ENCODE data around the gene PDF. TPM values are rescaled to one million over a fixed set of nuclear protein-coding genes. Genes with fewer than 3 reads are reported as not detected.

The PDF gene
- total and polyA plus RNA-seq, 2 of the 13 experiments (the other 11 are each of a cell fraction or from before 2014, with no cell fraction given) = 12.4 to 48.8 TPM

DNA sequence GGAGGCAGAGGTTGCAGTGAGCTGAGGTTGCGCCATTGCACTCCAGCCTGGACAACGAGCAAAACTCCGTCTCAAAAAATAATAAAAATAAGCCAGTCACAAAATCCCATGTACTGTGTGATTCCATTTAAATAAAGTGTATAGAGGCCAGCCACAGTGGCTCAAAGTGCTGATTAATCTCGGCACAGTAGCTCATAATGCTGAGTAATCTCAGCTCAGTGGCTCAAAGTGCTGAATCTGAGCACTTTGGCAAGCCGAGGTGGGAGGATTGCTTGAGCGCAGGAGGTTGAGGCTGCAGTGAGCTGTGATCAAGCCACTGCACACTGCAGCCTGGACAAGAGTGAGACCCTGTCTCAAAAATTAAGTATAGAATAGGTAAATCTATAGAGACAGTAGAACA lies 16.3 kb upstream of the PDF start:
- no peak for FAIRE-seq
- H3K27me3 ChIP-seq (ENCODE audit: control insufficient read depth in 1 of 2, insufficient read depth in 2 of 2, low read length in 2 of 2) = no peaks in the 10 kb centered on the region
- no peak overlapping the region for H3K27ac ChIP-seq (ENCODE audit: extremely low read length, insufficient read depth, low read length)
- H3K9ac ChIP-seq (ENCODE audit: insufficient read depth, low read depth, low read length) = no peak overlapping the region
- H3K36me3 ChIP-seq (replicated peaks in 1 of 2; ENCODE audit: control insufficient read depth in 1 of 2, insufficient read depth in 2 of 2, low read length in 2 of 2) = peaks cover 8 to 16% of the 10 kb centered on the region in 2 experiments; a peak in 4 of 5 replicates
- DNase-seq (ENCODE audit: low spot score) = no peak
- no TSS peak for BruUV-seq (replicated peaks)
- CTCF ChIA-PET (ENCODE audit: low intra/inter-chr PET ratio, low total read pairs) = no interaction called here
- 92% methylated on average over 6 of the region's 6 CpGs for WGBS (ENCODE audit: low lambda C conversion rate)
- H3K79me2 ChIP-seq (ENCODE audit: insufficient read depth, low read length) = peaks cover 7% of the 10 kb centered on the region
- H3K4me2 ChIP-seq (ENCODE audit: low read depth, low read length) = no peak overlapping the region
- no peak overlapping the region for H2AFZ ChIP-seq (ENCODE audit: low read length)
- in situ Hi-C loops (cut with HindIII; ENCODE audit: extremely low pct_ligation_motif_present, low pct_unique_long_range_greater_than_20kb) (no loop called here), intact Hi-C loops (cut with micrococcal nuclease; ENCODE audit: unreplicated experiment) (no loop called here)
- H4K20me1 ChIP-seq (ENCODE audit: insufficient read depth, low read length) = no peaks in the 10 kb centered on the region
- peaks cover 23% of the 10 kb centered on the region for H3K4me1 ChIP-seq (ENCODE audit: insufficient read depth, low read length)
- no peak overlapping the region for H3K4me3 ChIP-seq (replicated peaks in 1 of 3; ENCODE audit: insufficient read depth in 1 of 3, low read depth in 2 of 3, low read length in 3 of 3)
- no peaks in the 10 kb centered on the region for H3K9me3 ChIP-seq (ENCODE audit: low read length)
- TF ChIP-seq ZNF17 (CRISPR knock-in tag; IDR thresholded peaks at IDR 0.05) (no peak), TBX2 (CRISPR knock-in tag; IDR thresholded peaks at IDR 0.05; ENCODE audit: borderline replicate concordance) (peak; percentile 20; the same call in 1 of the 2 replicates), IRF1 (CRISPR knock-in tag; IDR thresholded peaks at IDR 0.05; ENCODE audit: low read depth) (no peak), MAFK (conservative IDR thresholded peaks at IDR 0.05 in 1 of 2, IDR thresholded peaks at IDR 0.05 in 1 of 2; ENCODE audit: low read length in 2 of 2) (peak in 1 of 2 experiments; percentile 28; a peak in 1 of 4 replicates), MAFF (IDR thresholded peaks at IDR 0.05; ENCODE audit: low read depth, low read length) (0 out of 2 replicates have a peak, but pooled peaks have one; percentile 23), POLR2G (IDR thresholded peaks at IDR 0.05; ENCODE audit: low read depth, low read length) (peak; percentile 32; the same call in 1 of the 2 replicates)
- no peak for ATAC-seq
- POLR2A ChIA-PET = interaction anchor here (1.2 to 1.4 kb wide), 2 partner anchors 9 to 32 kb away, joined by 3 to 4 read pairs; no protein-coding TSS in a partner anchor

DNA sequence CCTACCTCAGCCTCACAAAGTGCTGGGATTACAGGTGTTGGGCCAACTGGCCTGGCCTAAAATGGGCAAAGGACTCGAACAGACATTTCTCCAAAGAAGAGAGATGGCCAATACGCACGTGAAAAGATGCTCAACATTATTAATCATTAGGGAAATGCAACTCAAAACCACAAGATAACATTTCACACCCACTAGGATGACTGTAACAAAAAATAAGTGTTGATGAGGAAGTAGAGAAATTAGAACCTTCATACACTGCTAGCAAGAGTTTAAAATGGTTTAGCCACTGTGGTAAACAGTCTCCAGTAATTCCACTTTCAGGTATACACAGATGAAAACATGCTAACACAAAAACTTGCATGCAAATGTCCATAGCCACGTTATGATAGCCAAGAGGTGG lies 15.5 kb upstream of the PDF start:
- Histone ChIP-seq H4K20me1 (ENCODE audit: insufficient read depth, low read length) (no peaks in the 10 kb centered on the region), H3K27ac (ENCODE audit: extremely low read length, insufficient read depth, low read length) (no peak overlapping the region), H3K4me3 (replicated peaks in 1 of 3; ENCODE audit: insufficient read depth in 1 of 3, low read depth in 2 of 3, low read length in 3 of 3) (no peak overlapping the region), H3K79me2 (ENCODE audit: insufficient read depth, low read length) (peaks cover 15% of the 10 kb centered on the region), H3K4me1 (ENCODE audit: insufficient read depth, low read length) (peaks cover 23% of the 10 kb centered on the region), H3K27me3 (ENCODE audit: control insufficient read depth in 1 of 2, insufficient read depth in 2 of 2, low read length in 2 of 2) (no peaks in the 10 kb centered on the region), H3K36me3 (replicated peaks in 1 of 2; ENCODE audit: control insufficient read depth in 1 of 2, insufficient read depth in 2 of 2, low read length in 2 of 2) (peaks cover 11 to 24% of the 10 kb centered on the region in 2 experiments), H3K9me3 (ENCODE audit: low read length) (no peaks in the 10 kb centered on the region), H3K4me2 (ENCODE audit: low read depth, low read length) (no peak overlapping the region), H2AFZ (ENCODE audit: low read length) (no peak overlapping the region), H3K9ac (ENCODE audit: insufficient read depth, low read depth, low read length) (no peak overlapping the region)
- ATAC-seq = no peak
- DNase-seq (ENCODE audit: low spot score) = no peak
- no TSS peak for BruUV-seq (replicated peaks)
- no peak for FAIRE-seq
- 97% methylated on average over 4 of the region's 4 CpGs for WGBS (ENCODE audit: low lambda C conversion rate)
- no peak for TF ChIP-seq E2F1 (CRISPR knock-in tag; IDR thresholded peaks at IDR 0.05)
- TF ChIP-seq ZNF282 (IDR thresholded peaks at IDR 0.05; ENCODE audit: partially characterized antibody) = no peak
- no peak for TF ChIP-seq NBN (conservative IDR thresholded peaks at IDR 0.05)
- TF ChIP-seq NONO (IDR thresholded peaks at IDR 0.05) = no peak
- 0 out of 2 replicates have a peak, but pooled peaks have one; percentile 34 for TF ChIP-seq NONO (CRISPR knock-in tag; conservative IDR thresholded peaks at IDR 0.05)
- TF ChIP-seq FUBP1 (CRISPR knock-in tag; IDR thresholded peaks at IDR 0.05; ENCODE audit: borderline replicate concordance) = no peak
- TF ChIP-seq CENPT (CRISPR knock-in tag; IDR thresholded peaks at IDR 0.05; ENCODE audit: low read depth) = no peak
- TF ChIP-seq ARNT2 (CRISPR knock-in tag; IDR thresholded peaks at IDR 0.05; ENCODE audit: low read depth) = no peak
- no peak for TF ChIP-seq ATF1 (CRISPR knock-in tag; IDR thresholded peaks at IDR 0.05)
- CTCF ChIA-PET (ENCODE audit: low intra/inter-chr PET ratio, low total read pairs) = no interaction called here
- intact Hi-C loops (cut with micrococcal nuclease; ENCODE audit: unreplicated experiment) (no loop called here), in situ Hi-C loops (cut with HindIII; ENCODE audit: extremely low pct_ligation_motif_present, low pct_unique_long_range_greater_than_20kb) (no loop called here)
- POLR2A ChIA-PET = interaction anchor here (1.2 kb wide), 1 partner anchor 32 kb away, joined by 3 read pairs; no protein-coding TSS in a partner anchor
